Prostate gland (tissue), 2 donors: Measurements from ENCODE around the gene MYBPHL.

Experiments
- POLR2A ChIP-seq: fragments of 450-650 bp; IDR thresholded peaks from one replicate; pipeline ENCODE4 v1.6.1; 2016; ENCODE audit warnings: antibody characterized with exemption, mild to moderate bottlenecking
- POLR2AphosphoS5 ChIP-seq: sonication (generic); formaldehyde crosslinking; IDR thresholded peaks from one replicate; pipeline ENCODE4 v1.6.1; 2017; ENCODE audit warnings: antibody characterized with exemption
- TF ChIP-seq, protein P1 (sequence below), 4 experiments: fragments of 200-600 bp in 2 of 4; fragments of 450-650 bp in 2 of 4; sonication (generic) in 2 of 4; IDR thresholded peaks; 1 replicate in 3 of 4; 2 replicates in 1 of 4; pipeline ENCODE4 v1.5.1; 2016 to 2019; ENCODE audit warnings: antibody characterized with exemption in 4 of 4, mild to moderate bottlenecking in 2 of 4, moderate library complexity in 2 of 4

DNA sequence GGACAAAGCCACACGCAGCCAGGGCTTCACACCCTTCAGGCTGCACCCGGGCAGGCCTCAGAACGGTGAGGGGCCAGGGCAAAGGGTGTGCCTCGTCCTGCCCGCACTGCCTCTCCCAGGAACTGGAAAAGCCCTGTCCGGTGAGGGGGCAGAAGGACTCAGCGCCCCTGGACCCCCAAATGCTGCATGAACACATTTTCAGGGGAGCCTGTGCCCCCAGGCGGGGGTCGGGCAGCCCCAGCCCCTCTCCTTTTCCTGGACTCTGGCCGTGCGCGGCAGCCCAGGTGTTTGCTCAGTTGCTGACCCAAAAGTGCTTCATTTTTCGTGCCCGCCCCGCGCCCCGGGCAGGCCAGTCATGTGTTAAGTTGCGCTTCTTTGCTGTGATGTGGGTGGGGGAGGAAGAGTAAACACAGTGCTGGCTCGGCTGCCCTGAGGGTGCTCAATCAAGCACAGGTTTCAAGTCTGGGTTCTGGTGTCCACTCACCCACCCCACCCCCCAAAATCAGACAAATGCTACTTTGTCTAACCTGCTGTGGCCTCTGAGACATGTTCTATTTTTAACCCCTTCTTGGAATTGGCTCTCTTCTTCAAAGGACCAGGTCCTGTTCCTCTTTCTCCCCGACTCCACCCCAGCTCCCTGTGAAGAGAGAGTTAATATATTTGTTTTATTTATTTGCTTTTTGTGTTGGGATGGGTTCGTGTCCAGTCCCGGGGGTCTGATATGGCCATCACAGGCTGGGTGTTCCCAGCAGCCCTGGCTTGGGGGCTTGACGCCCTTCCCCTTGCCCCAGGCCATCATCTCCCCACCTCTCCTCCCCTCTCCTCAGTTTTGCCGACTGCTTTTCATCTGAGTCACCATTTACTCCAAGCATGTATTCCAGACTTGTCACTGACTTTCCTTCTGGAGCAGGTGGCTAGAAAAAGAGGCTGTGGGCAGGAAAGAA is 32.0 kb downstream of the MYBPHL start:
- TF ChIP-seq, protein P1, sequence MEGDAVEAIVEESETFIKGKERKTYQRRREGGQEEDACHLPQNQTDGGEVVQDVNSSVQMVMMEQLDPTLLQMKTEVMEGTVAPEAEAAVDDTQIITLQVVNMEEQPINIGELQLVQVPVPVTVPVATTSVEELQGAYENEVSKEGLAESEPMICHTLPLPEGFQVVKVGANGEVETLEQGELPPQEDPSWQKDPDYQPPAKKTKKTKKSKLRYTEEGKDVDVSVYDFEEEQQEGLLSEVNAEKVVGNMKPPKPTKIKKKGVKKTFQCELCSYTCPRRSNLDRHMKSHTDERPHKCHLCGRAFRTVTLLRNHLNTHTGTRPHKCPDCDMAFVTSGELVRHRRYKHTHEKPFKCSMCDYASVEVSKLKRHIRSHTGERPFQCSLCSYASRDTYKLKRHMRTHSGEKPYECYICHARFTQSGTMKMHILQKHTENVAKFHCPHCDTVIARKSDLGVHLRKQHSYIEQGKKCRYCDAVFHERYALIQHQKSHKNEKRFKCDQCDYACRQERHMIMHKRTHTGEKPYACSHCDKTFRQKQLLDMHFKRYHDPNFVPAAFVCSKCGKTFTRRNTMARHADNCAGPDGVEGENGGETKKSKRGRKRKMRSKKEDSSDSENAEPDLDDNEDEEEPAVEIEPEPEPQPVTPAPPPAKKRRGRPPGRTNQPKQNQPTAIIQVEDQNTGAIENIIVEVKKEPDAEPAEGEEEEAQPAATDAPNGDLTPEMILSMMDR (IDR thresholded peaks at IDR 0.05): no peak
- peak; percentile 88 for TF ChIP-seq POLR2AphosphoS5
- peak; percentile 77 for TF ChIP-seq POLR2A
